GM21381 (cell line): ENCODE measurements around the gene TARBP2.
"Not testable (repeated sequence)": the region's sequence is repeated elsewhere in the genome, so short reads cannot be mapped to it uniquely, and the experiment has no call there.

Experiments used
- ATAC-seq: cut with Tn5 transposase; IDR thresholded peaks from one replicate; pipeline ENCODE4 v1.9.1; 2021; ENCODE audit warnings: mild to moderate bottlenecking, moderate library complexity; ENCODE audit not compliant: unreplicated experiment

The TARBP2 gene

DNA sequence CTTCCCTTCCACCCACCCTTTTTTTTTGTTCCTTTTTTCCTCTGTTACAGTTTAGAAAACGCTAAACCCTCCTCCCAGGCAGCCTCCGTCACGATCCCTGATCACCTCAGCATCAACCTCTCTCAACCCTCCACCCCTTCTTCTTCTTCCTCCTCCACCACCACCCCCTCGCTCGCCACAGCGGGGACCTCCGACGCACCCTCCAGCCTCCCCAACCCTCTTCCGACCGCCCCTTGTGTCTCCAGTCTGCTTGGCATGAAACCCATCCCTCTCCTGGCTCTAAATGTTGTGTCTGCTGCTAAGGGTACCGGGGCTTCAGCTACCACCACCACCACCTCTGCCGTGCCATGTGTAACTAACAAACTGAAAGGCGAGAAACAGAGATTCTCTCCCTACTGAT, 26.3 kb upstream of the TARBP2 start:
- no peak for ATAC-seq

DNA sequence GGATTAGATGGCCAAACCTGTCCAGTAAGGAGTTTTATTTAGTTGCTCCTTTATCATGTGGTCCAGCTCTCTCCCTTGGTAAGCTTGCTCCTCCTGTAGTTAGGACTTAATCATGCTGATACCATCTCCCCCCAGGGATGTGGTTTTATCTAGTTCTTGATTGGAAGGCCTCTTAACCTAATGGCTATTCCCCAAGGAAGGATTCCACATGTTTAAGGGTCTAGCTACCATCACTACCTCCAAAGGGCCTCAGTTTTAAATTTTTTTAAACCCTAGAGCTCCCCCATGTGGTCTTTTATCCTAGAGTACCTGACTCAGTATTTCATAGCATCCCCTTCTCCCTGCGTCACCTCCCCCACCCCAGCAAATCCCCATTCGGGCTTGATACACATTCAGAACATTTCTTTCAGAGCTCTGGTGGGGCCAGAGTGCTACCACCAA, 24.3 kb upstream of the TARBP2 start:
- ATAC-seq: no peak

DNA sequence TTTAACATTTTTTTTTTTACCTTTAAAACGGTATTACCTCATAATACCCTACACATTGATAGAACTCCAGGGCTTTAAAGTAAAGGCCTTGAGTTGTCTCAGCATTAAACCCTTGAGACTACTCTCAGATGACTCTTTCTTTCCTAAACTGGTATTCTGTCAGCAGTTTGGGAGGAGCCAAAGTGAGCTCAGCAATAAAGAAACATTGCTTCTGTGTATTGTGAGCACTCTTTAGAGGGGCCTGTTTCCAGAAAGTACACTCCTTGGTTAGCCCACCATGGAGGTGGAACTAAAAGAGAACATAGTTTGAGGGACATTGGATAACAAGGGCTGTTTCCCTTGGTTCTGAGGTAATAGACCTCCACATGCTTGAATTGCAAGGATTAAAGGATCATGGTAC, 22.2 kb upstream of the TARBP2 start:
- no peak for ATAC-seq

DNA sequence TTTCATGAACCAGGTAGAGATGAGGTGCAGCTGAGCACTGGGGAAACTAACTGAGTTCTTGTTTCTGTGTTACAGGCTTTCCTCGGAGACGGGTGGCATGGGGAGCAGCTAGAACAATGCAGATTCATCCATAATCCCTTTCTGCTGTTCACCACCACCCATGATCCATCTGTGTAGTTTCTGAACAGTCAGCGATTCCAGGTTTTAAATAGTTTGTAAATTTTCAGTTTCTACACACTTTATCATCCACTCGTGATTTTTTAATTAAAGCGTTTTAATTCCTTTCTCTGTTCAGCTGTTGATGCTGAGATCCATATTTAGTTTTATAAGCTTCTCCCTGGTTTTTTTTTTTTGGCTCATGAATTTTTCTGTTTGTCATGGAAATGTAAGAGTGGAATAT, 21.8 kb upstream of the TARBP2 start:
- ATAC-seq: no peak

DNA sequence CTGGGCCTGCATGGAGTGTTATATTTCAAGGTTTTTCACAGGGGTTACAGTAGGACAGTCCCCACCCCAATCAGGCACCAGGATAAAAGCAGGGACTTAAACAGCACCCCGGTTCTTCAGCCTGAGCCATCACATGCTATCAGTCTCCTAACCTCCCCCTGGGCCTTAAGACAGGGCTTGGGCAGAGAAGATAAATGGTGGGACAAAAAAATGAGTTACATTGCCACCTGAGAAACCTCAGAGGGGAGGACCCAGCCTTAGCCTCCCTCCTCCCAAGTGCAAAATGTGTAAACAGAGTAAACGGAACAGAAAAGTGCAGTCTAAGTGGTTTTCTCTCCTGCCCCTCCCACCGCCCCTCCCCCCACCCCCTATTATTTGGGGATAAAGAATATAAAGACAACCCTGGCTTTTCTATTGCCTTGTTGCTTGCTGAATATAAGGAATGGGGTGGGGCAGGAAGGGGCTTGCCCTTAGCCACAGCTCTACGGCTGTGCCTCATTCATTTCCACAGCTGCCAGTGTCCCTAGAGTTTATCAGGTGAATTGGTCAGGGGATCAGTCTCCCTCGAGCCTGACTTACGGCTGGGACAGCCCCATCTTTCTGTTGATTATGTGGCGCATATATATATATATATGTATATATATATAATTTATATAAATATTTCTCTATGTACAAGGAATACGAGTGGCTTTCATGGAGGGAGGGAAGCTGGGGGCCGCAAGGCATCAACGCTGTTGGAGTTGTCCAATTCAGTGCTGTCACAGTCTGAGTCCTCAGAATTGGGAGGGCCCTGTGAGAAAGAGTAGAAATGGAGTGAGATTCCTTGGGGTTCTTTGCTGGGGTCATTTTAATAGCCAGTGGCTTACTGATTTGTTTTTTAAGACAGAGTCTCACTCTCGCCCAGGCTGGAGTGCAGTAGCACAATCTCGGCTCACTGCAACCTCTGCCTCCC, 20.3 kb upstream of the TARBP2 start:
- no peak for ATAC-seq

DNA sequence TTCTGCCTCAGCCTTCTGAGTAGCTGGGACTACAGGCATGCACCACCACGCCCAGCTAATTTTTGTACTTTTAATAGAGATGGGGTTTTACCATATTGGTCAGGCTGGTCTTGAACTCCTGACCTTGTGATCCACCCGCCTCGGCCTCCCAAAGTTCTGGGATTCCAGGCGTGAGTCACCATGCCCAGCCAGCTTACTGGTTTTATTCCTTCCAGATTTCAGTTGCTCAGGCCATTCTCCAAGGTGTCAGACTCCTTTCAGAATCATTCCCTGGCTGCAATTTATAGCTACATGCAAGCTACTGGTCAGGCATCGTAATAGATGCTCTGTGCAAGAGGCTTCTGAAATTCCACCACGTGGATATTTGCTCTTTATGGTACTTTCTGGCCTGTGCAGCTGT, 19.6 kb upstream of the TARBP2 start:
- not testable (repeated sequence) for ATAC-seq

DNA sequence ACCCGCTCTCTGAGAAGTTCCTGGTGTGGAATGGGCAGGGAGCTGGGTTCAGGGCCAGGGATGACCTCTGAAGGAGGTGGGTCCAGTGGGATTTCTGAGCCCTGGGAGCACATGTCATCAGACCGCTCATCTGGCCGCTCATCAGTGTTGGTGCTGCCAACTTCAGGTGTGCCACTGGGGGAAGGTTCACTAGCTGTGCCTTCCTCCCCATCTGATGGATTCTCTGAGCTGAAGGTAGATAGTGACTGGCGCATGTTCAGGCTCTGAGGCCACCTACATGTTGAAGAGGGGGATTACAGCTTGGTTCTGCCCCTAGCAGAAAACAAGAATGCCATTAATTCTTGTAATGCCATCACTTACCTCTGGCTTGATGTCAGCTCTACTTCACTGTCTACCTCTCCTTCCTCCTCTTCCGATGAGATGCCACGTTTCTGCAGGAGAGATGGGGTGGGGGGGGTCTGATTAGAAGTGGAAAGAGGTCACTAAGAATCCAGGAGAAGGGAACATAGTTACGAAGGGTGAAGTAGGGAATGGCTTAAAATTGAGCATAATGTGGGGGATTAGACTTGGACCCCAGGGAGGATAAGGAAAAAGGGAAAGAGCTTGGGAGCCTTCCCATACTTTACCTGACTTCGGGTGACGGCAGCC, 19.0 kb upstream of the TARBP2 start:
- no peak for ATAC-seq

DNA sequence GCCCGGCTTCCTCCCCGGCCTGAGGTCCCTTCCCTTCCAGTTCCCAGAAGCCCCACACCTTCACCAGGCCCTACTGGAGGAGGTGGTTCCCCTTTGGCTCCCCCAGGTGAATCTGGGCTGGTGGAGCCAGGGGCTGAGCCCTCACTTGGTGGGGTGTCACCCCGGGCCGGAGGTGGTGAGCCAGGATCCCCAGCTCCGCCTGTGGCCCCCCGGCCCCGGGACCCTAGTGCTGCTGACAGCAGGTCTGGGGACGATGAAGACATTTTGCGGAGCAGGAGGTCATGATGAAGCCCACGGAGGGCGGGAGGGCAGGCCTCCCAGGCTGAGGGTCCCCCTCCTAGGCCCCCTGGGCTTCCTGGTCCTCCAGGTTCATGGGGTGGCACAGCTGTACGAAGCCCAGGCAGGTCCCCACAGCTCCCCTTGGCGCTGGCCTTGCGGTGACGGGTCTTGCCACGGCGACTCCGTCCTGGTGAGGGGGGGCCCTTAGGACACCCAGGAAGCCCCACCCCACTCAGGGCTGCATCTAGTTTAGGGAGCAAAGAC, 18.4 kb upstream of the TARBP2 start:
- ATAC-seq: no peak

DNA sequence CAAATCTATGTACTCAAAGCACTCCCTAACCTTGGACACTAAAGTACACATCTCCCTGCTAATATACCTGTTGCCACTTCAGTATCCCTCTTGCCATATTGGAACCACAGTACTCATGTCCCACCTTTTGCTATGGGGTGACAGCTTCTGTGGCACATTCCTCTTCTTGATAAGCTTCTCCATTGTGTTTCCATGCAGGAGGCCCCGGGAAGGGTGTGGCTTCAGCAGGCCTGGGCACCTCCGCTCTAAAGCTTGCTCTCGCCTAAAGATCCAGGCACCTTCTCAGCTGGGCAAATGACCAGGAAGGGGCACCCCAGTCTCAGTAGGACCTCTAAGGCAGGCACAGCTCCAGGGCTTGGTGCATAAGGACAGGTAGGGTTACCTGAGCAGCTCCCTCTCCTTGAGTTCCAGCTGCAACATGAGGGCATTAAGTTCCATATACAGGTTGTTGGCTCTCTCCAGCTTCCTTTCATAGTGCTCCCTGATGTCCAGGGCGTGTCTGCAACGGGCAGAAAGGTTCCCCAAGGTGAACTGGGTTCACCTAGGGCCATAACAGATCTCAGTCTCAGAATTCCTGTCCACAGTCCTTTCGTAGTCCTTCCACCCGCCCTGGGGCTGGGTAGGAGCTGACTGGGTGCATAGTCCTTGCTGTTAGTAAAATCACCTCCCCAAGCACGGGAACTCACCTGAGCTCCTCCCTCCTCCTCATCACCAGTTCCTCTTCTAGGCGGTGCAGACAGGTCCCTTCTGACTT, 17.7 kb upstream of the TARBP2 start:
- ATAC-seq: no peak

DNA sequence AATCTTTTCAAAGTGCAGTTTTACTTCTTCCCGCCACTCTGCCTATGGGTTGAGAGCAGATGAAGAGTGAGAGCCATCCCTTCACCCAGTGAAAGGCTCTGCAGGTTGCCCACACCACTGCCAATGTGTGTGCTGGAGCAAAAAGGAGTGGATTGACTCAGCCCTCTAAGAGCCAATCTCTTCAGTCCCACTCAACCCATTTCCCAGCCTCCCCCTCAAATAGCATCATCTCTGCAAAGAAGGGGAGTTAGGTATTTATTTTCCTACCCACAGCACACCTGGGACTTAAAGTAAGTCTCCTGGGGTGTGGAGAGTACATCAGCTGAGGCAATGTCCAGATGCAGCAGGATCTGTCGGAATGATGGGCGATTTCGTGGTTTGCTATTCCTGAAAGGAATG, 17.1 kb upstream of the TARBP2 start:
- no peak for ATAC-seq

DNA sequence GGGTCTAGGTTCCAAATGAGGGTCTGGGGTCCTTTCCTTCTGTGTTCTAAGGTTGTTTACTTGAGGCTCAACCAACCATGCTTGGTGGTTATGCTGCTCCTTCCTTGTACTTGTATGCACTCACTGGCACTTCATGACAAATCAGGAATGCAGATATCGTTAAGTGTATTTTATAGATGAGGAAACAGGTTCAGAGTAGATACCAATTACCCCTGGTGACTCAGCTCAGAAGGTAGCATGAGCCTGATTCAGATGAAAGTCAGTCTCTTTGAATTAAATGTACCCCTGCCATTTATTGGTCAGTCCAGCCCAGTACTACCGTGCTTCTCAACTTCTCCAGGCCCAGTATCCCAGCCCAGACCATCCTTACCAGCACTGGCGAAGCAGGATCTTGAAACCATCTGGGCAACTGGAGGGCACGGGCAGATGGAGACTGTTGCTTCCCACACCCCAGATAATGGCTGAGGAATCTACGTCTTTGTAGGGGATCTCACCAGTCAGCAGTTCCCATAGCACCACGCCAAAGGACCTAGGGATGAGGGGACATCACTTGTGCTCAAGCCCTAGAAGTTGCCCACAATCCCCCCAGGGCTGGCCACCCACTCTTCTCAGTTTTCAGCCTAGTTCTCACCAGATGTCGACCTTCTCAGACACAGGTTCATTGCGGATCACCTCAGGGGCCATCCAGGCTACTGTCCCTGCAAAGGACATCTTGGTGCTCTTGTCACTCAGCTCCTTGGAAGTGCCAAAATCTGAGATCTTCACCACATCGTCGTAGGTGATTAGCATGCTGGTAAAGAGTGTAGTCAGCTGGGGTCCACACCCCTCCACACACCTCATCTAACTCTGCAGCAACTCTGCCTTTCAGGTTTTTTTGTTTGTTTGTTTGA, 16.2 kb upstream of the TARBP2 start:
- no peak for ATAC-seq

DNA sequence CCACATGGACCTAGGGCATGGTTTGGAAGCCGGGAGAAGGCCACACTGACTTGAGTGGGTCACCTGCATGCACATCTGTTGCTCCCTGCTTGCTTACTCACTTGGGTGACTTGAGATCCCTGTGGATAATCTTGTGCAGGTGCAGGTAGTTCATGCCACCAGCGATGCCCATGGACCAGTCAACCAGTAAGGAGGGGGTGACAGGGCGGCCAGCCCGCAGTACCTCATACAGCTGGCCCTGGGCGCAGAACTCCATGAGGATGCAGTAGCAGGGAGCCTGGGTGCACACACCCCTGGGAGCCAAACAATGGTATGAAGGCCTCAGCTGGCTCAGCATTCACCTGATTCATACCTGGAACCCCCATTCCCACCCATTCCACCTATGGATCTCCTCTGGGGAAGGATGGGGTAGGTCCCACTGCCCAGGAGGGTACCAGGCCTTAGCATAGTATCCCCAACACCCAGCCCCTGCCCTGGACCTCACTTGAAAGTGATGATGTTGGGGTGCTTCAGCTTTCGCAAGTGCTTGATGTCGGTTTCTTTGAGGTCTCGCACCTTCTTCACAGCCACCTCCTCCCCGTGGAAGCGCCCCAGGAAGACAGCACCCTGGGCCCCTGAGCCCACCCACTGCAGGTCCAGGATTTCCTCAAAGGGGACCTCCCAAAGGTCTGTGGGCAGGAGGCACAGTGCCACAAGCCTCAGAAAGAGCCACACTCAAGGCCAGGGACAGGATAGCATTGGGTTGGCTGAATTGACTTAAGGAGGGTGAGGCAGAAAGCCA, 14.9 kb upstream of the TARBP2 start:
- ATAC-seq: no peak

DNA sequence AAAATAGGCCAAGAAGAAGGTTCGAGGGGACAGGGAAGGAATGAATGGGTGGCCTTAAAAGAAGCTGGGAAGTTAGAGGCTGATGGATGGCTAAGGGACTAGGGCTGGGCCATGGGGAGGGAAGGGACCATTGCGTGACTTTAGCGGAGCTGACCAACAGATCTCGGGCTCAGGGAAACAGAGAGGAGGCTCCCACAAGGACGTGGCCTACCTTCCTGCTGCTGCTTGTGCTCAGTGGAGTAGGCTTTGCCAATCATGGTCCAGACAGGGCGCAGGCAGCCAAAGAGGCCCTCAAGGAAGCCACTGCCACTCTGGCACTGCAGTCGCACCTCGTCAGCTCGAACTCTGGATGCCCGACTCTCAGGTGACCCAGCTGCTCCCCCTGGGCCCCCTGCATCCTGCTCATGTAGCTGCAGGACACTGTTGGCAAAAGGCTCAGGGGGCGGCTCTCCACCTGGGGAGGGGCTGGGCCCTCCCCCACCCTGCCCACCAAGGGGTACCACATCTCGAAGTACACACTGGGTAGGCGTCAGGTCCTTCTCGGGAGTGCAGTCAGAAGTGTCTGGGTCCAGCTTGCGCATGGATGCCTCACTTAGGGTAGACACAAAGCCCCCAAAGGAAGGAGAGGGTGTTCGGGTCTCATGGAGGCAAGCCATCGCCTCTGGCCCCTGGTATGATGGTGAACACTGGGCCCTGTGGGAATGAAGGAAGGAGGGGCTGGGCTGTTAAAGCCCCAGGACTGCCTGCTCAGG, 14.2 kb upstream of the TARBP2 start:
- no peak for ATAC-seq

DNA sequence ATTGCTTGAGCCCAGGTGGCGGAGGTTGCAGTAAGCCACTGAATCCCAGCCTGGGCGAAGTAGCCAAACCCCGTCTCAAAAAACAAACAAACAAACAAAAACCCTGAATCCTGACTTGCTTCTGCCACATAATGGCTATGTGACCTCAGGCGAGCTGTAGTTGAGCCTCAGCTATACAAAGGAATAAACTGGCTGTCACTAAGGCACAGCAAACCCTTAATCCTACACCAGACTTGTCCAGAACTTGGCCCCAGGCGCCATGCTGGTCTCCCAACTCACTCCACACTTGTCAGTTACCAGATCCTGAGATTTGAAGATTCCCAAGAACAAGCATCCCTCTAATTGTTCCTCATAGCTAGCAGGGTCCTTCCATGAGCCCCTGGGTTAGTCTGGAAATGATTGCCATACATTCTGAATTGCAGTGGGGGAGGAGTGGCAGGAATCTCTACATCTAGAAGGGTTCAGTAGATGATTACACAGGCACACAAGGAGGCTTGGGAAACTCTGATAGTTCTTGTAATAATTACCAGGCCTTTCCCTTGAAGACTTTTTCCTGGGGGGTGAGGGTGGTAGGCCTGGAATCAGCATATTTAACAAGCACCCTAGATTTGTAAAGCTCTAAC, 11.7 kb upstream of the TARBP2 start:
- no peak for ATAC-seq

DNA sequence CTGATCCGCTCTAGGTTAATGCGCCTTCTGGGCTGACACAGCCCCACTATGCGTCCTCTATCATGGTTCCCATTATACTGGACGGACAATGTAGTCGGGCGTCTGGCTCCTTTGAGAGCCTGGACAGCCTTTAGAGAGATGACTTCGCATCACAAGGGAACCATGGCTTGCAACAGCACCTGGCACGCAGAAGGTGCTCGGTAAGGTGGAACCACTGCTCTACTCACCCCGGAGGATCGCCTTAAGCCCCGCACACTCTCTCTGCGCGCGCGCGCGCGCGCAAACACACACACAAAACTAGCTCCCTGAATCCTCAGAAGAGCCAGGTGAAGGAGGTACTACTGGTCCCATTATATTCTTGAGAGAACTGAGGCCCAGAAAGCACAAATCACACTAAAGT, 8.9 kb upstream of the TARBP2 start:
- ATAC-seq: no peak

DNA sequence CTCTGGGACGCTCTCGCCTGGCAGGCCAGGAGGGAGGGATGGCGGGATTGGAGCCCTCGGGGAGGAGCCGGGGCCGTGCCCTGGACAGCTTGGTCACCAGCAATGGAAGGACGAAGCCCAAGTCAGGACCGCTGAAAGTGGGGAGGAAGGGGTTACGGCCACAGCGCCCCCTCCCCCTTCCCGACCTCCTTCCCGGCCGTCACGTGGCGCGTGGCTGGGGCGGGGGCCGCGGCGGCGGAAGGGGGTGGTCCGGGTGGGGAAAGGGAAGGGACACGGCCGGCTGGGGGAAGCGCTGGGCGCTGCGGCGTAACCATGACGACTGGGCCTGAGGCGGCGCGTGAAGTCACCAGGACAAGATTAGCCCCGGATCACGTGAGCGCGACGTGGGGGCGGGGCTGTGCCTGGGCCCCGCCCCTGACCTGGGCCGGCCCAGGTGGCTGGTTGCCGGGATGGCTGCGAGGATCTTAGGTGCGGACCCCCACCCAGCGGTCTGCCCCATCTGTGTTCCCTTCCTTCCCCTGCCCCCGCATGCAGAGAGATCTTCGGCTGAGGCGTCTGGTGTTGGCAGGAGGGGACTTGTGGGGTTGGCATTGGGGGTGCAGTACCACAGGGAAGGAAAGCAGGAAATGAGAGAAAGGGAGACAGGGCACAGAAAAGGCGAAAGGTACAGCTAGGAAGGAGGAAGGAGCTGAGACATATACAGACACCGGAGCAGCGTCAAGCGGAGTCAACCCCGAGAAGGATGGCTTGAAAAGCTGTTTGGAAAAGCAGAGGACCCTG, 8.1 kb upstream of the TARBP2 start:
- ATAC-seq: peak; percentile 86

DNA sequence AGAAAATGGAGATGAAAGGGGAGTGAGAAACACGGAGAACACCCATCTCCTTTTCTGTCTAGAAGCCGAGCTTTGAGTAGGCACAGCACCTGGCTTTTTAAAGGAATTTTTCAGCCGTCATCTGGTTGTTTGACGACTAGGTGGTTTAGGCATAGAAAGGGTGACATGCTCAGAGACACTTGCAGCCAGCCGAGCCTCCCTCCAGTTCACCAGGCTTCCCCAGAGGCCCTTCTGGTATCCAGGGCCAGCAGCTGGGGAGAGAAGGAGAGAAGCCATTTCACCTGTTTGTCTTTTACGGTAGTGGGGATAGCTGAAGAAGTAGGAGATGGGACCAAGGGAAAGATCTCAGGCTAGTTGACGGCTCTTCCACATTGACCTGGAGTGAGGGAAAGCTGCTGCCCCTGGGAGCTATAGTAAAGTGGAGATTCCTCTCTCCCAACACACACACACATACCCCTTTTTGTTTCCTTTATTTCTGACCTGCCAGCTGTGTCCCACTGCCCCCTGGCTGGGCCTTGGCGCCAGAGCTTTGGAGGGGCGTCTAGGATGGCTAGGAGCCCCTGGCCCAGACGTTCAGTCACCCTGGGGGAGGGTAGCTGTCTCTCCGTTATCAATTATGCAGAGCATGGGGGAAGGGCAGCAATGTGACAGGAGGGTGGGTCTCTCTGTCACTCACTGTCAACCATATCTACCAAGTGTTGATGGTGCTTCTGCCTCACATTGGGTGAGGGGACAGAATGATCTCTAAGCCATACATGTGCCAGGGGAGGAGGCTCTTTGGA, 7.3 kb upstream of the TARBP2 start:
- ATAC-seq: no peak
